Suppressor macrophage treated with lipopolysaccharide for 1 hour (primary cell): ENCODE results near the gene EGLN1.
A peak's percentile ranks its signal among the peaks of the same experiment; 100 is the strongest.

Experiments used
- DNase-seq, 3 donors: peaks; one replicate each; pipeline ENCODE4 v3.0.0-alpha.2; 2020 to 2022

Gene EGLN1

DNA sequence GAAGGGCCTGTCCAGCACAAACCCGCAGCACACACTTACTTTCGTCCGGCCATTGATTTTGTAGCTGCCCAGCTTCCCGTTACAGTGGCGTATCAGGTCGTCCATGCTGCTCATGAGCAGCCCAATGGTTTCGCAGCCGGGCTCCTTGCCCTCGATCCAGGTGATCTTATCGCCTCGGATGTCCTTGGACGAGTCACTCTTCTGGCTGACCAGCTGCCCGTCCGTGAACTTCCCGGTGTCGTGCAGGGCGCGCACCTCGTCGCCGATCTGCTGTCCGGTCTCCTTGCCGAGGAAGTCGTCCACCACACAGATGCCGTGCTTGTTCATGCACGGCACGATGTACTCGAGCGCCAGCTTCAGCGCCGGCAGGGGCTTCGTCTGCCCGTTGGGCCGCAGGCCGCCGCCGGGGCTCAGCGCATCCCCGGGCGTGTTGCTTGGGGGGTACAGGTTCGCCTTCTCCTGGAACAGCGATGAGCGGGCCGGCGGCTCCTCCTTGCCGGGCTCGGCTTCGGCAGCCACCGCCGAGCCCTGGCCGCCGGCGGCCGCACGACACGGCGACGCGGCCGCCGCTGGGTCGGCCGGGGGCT lies 1.0 kb downstream of the EGLN1 start:
- peak; percentile 43 to 56 (median 55) for DNase-seq

GRCh38 chr1:231420299-231420958 lies 1.7 kb downstream of the EGLN1 start:
- peak; percentile 36 to 50 (median 40) for DNase-seq

GRCh38 chr1:231419738-231420298 lies 2.3 kb downstream of the EGLN1 start:
- DNase-seq: no peak

DNA sequence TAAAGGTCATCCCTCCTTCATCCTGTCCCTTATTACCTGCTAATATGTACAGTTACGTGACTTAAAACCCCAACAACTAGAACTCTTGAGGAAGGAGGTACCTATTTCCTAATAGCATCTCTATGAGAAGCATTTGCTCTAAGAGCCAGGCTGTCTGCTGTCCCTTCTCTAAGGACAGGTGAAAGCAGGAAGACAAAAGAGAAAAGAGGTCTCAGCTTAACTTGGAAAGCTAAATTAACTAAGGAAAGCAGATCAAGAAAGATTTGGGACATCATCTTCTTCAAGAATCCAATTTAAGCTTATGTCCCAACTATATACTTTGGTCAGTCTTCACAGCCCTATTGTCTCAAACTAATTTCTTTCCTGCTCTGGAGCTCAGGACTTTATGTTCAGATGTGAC lies 2.9 kb downstream of the EGLN1 start:
- no peak for DNase-seq

- no peak for DNase-seq
Measured at GRCh38 chr1:231418741-231419107, 3.4 kb downstream of the EGLN1 start.

DNA sequence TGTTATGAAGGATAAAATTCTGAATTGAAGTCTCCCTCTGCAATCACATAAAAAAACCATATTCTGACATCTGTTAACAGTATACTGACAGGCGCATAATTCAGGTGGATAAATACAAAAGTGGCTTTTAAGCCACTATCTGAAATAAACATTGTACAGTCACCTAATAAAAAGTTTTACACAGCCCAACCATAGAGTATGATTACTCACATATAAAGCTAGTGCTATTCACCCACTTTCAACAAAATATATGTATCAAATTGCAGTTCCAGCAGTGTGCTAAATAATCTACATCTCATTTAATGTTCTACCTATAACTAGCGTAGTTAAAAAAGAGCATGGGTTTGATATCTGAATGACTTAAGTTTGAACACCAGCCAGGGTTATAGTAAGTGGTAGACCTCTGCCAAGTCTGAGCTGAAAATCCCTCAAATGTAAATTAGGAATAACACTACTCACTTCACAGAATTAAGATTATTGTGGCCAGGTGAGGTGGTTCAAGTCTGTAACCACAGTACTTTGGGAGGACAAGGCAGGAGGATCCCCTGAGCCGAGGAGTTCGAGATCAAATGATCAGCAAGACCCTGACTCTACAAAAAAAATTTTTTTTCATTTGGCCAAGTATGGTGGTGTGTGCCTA lies 3.9 kb downstream of the EGLN1 start:
- no peak for DNase-seq

- DNase-seq: peak; percentile 28 to 68 (median 59)
Measured at GRCh38 chr1:231417513-231417912, 4.6 kb downstream of the EGLN1 start.

DNA sequence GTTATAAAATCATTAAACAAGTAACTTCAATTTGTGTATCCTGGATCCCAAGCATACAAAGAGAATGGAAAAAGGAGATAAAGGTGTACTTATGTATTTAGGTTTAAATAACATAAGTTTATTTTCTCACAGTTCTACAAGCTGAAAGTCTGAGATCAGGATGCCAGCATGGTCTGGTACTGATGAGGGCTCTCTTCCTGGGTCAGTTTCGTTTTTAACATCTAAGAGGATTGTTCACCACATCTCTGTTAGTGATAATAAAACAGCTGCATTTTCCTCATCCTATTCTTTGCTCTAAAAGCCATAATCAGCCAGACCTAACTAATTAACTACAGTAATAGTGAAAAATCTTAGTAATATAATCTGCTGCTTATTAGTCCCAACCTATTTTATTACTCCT lies 5.2 kb downstream of the EGLN1 start:
- DNase-seq: no peak

- DNase-seq: no peak
Measured at GRCh38 chr1:231415018-231415583, 7.0 kb downstream of the EGLN1 start.

GRCh38 chr1:231414260-231415016 lies 7.6 kb downstream of the EGLN1 start:
- no peak for DNase-seq

DNA sequence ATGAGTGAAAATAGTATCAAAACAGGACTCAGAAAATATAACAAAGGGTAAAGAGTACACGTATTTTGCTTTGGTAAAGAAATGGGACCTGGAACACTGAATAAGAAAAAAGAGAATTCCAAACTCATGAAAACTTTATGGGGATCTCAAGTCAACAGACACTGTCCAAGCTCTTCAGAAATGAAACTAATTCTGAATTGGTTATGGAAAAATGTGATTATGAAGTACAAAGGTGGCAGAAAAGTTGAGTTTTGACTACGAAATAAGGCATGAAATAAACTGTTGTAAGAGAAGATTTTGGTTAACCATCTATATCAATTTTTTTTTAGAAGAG lies 8.4 kb downstream of the EGLN1 start:
- DNase-seq: no peak

DNA sequence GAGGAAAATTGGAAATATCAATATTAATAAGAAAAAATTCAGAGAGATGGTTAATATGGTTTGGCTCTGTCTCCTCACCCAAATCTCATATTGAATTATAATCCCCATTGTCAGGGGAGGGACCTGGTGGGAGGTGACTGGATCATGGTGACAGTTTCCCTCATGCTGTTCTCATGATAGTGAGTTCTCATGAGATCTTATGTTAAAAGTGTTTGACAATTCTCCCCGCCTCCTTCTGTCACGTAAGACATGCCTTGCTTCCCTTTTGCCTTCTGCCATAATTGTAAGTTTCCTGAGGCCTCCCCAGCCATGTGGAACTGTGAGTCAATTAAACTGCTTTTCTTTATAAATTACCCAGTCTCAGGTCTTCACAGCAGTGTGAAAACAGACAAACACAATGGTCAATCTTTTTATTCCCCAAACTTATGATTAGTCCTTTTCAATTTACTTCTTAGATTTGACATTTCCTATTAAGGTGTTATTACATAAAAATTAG lies 11.0 kb downstream of the EGLN1 start:
- DNase-seq: peak; percentile 62 to 67 (median 66)

DNA sequence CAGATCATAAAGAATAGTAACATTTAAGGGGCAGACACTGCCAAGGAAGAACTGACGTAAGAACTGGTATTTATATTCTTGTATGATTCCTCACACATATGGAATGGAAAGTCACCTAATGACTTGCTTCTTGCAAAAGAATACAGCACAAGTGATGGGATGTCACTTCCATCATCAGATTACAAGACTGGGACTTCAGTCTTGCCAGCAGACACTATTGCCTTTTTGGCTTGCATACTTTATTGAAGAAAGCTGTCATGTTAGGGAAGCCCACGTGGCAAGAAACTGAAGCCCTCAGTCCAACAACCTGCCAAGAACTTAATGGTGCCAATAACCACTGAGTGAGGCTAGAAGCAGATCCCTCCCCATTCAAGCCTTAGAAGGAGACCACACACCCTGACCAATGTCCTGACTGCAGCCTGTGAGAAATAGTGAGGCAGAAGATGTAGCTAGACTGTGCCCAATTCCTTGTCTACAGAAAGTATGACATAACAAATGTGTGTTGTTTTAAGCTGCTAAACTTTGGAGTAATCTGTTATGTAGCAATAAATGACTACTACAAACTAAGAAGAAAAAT lies 12.0 kb downstream of the EGLN1 start:
- no peak for DNase-seq

GRCh38 chr1:231408528-231409094 lies 13.5 kb downstream of the EGLN1 start:
- DNase-seq: no peak

DNA sequence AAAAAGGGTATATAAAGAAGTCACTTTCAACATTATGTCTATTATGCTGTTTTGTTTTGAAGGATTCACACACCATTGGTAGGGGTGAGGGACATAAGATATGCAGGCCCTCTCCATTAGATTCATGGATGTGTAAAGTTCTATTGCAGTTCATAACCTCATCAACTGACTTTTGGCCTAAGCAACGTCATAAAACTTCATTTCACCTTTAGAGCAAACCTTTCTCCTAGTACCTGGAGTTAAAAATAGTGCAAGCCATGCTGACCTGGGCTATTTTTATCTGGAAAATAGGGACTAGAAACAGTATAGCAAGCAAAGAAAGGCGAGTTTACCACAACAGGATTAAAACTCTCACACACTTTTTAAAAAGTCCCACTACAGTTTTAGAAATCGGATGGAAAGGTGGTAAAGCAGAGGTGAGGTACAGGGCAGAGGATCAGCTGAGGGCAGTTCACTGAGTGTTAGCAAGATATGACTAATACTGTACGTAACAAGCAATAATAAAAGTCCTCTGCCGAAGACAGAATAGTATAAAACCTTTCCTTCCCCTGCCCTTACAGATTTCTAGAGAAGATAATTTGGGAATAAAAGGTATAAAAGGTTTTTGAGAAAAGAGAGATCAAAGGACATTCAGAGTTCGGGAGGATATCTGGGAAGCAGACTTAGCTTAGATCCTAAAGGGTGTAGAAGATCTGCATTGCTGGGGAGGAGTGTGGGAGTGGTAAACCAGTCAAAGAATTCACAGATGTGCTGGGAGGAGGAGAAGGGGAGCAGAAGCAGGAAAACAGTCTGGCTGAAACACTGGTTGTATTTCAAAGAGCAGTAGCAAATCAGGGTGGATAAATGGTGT lies 14.3 kb downstream of the EGLN1 start:
- DNase-seq: no peak

DNA sequence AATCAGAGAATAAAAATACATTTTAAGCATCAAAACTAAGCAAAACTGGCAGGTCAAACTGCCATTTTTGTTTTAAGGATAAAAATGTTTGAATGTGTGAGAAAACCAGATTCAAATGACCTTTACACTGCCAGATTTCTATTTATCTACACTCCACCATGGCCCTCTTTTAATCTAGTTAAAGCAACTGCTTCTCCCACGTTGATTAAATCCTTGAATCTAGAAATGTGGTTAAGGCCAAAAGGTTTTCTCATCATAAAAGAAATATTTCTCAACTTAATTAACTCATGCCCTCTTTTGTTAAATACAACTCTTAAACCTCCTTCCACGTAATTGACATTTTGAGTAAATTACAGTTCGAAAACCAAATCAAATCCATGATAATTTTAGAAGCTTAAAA lies 15.0 kb downstream of the EGLN1 start:
- no peak for DNase-seq

DNA sequence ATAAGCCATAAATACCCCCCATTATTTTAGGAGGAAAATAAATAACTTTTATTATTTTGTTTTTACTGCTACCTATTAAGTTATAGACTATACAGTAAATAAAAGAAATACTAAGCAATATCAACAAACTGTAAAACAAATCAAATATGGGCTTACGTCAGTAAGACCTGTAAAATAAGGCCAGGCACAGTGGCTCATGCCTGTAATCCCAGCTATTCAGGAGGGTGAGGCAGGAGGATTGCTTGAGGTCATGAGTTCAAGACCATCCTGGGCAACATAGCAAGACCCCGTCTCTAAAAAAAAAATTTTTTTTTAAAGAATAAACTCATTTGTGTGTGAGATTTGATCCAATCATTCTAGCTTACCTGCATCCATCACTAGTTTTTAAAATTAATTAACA lies 17.8 kb downstream of the EGLN1 start:
- no peak for DNase-seq

- DNase-seq: no peak
Measured at GRCh38 chr1:231401478-231401877, 20.6 kb downstream of the EGLN1 start.

GRCh38 chr1:231397886-231398671 lies 24.0 kb downstream of the EGLN1 start:
- peak; percentile 31 to 76 (median 71) for DNase-seq

DNA sequence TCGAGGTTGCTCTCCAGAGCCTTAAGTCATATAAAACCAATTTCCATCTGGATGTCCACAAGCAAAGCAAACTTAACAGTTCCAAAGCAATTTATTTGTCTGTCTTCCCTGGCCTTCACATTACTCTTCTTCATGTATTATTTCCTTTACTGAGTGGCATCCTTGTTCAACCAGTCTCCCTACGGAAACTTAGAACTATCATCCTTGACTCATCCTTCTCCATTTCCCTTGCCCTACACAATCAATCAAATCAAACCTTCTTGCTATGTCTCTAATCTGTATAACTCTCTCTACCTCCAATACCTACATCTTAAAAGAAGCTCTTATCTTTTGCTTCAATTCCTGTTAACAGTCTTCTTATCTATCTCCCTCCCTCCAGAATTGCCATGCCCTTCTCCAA lies 25.4 kb downstream of the EGLN1 start:
- DNase-seq: no peak
